AG04450 (cell line): Measurements from ENCODE around the gene URB1. TPM values are rescaled to one million over a fixed set of nuclear protein-coding genes. Genes with fewer than 3 reads are reported as not detected.
A peak's percentile ranks its signal among the peaks of the same experiment; 100 is the strongest.

Source experiments
- CTCF ChIA-PET: fragments of 300-600, 350-600 bp; formaldehyde crosslinking; extraction: SDS; loops from one replicate; lab custom pipeline; 2022; ENCODE audit warnings: antibody characterized with exemption, inconsistent platforms; lab: Charles Lee
- POLR2A ChIA-PET: fragments of 350-600 bp; formaldehyde crosslinking; extraction: SDS; loops from one replicate; lab custom pipeline; 2021; ENCODE audit warnings: antibody characterized with exemption, inconsistent platforms; lab: Yijun Ruan, JAX
- DNase-seq: peaks from one replicate; pipeline ENCODE4 v3.0.0-alpha.2; 2011; ENCODE audit warnings: low read depth, low spot score
- H3K27ac ChIP-seq: one replicate; pipeline ENCODE4 v1.5.1; 2012; ENCODE audit warnings: low read depth, low read length, control low read depth
- H3K27me3 ChIP-seq: one replicate; pipeline ENCODE4 v1.6.0; 2012; ENCODE audit warnings: low read length; ENCODE audit not compliant: control insufficient read depth, insufficient read depth
- H3K4me3 ChIP-seq: 2 replicates; pipeline ENCODE4 v1.5.1; 2011; ENCODE audit warnings: mild to moderate bottlenecking, low read depth, low read length, control low read depth
- H3K9me3 ChIP-seq: 2 replicates; pipeline ENCODE4 v1.5.1; 2012; ENCODE audit warnings: low read length; ENCODE audit not compliant: control insufficient read depth, insufficient read depth
- CTCF ChIP-seq: IDR thresholded peaks from 2 replicates; pipeline ENCODE4 v1.5.1; 2011; ENCODE audit warnings: low read depth, low read length, control low read depth, inconsistent platforms
- polyA plus RNA-seq: library from polyadenylated mRNA; depleted of rRNA; stranded (reverse); fragments of >200 nt; gene quantifications from 2 replicates; pipeline ENCODE4 v1.2.3, GENCODE V29; 2011

URB1 gene
- polyA plus RNA-seq, 1 experiment, result 7.6 TPM

GRCh38 chr21:32331444-32332305, 61.1 kb downstream of the URB1 start:
- H3K27ac ChIP-seq, result no peak overlapping the region
- CTCF ChIA-PET, result interaction anchor here (1.2 kb wide), 1 partner anchor 269 kb away, joined by 3 read pairs; no protein-coding TSS in a partner anchor
- no peak for DNase-seq
- H3K9me3 ChIP-seq, result no peaks in the 10 kb centered on the region
- POLR2A ChIA-PET, result no interaction called here
- no peak overlapping the region for H3K4me3 ChIP-seq
- TF ChIP-seq CTCF, result no peak
- H3K27me3 ChIP-seq, result no peaks in the 10 kb centered on the region

- ChIA-PET POLR2A (interaction anchor here (0.7 kb wide), 1 partner anchor 144 kb away, joined by 9 read pairs; no protein-coding TSS in a partner anchor), CTCF (interaction anchor here (0.8 to 1.7 kb wide), 2 partner anchors 44 to 270 kb away, joined by 9 to 15 read pairs; no protein-coding TSS in a partner anchor)
- H3K4me3 ChIP-seq, result no peak overlapping the region
- DNase-seq, result no peak
- no peaks in the 10 kb centered on the region for H3K27me3 ChIP-seq
- TF ChIP-seq CTCF, result no peak
- no peak overlapping the region for H3K27ac ChIP-seq
- H3K9me3 ChIP-seq, result no peaks in the 10 kb centered on the region
Measured at GRCh38 chr21:32330784-32331311, 62.0 kb downstream of the URB1 start.

- TF ChIP-seq CTCF, result no peak
Measured at GRCh38 chr21:32329776-32330175, 63.0 kb downstream of the URB1 start.

GRCh38 chr21:32329331-32329730, 63.5 kb downstream of the URB1 start:
- ChIA-PET POLR2A (no interaction called here), CTCF (interaction anchor here (1.7 kb wide), 1 partner anchor 272 kb away, joined by 15 read pairs; no protein-coding TSS in a partner anchor)

More at GRCh38 chr21:32329776-32330175, 63.0 kb downstream of the URB1 start:
- Histone ChIP-seq H3K4me3 (no peak overlapping the region), H3K9me3 (no peaks in the 10 kb centered on the region), H3K27ac (peak overlapping the region; percentile 81), H3K27me3 (no peaks in the 10 kb centered on the region)
- no peak for DNase-seq
- POLR2A ChIA-PET, result no interaction called here
- CTCF ChIA-PET, result interaction anchor here (0.8 to 1.7 kb wide), 2 partner anchors 46 to 271 kb away, joined by 9 to 15 read pairs; no protein-coding TSS in a partner anchor

More at GRCh38 chr21:32329331-32329730, 63.5 kb downstream of the URB1 start:
- H3K27ac ChIP-seq, result peak overlapping the region; percentile 81
- TF ChIP-seq CTCF, result no peak
- no peaks in the 10 kb centered on the region for H3K27me3 ChIP-seq
- no peaks in the 10 kb centered on the region for H3K9me3 ChIP-seq
- H3K4me3 ChIP-seq, result no peak overlapping the region
- DNase-seq, result no peak
